Endodermal cell (in vitro differentiated cells): ENCODE data around the gene CDH23. TPM values are rescaled to one million over a fixed set of nuclear protein-coding genes. Genes with fewer than 3 reads are reported as not detected.

Experiments used
- DNase-seq: peaks from one replicate; pipeline ENCODE4 v3.0.0-alpha.2; 2017
- H3K27ac ChIP-seq: 2 replicates; pipeline ENCODE4 v1.5.1; 2013; ENCODE audit warnings: mild to moderate bottlenecking, low read depth, low read length, moderate library complexity
- H3K27me3 ChIP-seq: 2 replicates; pipeline ENCODE4 v1.6.1; 2013; ENCODE audit warnings: mild to moderate bottlenecking, low read length, moderate library complexity; ENCODE audit not compliant: insufficient read depth, control insufficient read depth, poor library complexity, severe bottlenecking
- H3K36me3 ChIP-seq: 2 replicates; pipeline ENCODE4 v1.7.0; 2013; ENCODE audit warnings: mild to moderate bottlenecking, low read length, moderate library complexity; ENCODE audit not compliant: control insufficient read depth, insufficient read depth
- H3K4me1 ChIP-seq: one replicate; pipeline ENCODE4 v1.7.0; 2013; ENCODE audit warnings: low read length; ENCODE audit not compliant: control insufficient read depth, insufficient read depth
- H3K4me3 ChIP-seq: 2 replicates; pipeline ENCODE4 v1.5.1; 2013; ENCODE audit warnings: mild to moderate bottlenecking, low read length, moderate library complexity
- H3K9ac ChIP-seq: 2 replicates; pipeline ENCODE4 v1.6.1; 2013; ENCODE audit warnings: mild to moderate bottlenecking, low read length, moderate library complexity; ENCODE audit not compliant: poor library complexity, severe bottlenecking; ENCODE audit errors: extremely low read depth
- H3K9me3 ChIP-seq: 2 replicates; pipeline ENCODE4 v1.6.1; 2013; ENCODE audit warnings: mild to moderate bottlenecking, low read length, moderate library complexity; ENCODE audit not compliant: control insufficient read depth
- H3K27ac Mint-ChIP-seq: 2 replicates; pipeline ENCODE4 v1.8.0; 2020; ENCODE audit warnings: mixed read lengths
- H3K27me3 Mint-ChIP-seq: 2 replicates; pipeline ENCODE4 v1.8.0; 2021; ENCODE audit warnings: mild to moderate bottlenecking, mixed read lengths; ENCODE audit not compliant: insufficient read depth
- H3K36me3 Mint-ChIP-seq: 2 replicates; pipeline ENCODE4 v1.8.0; 2020; ENCODE audit warnings: low read depth, mixed read lengths
- H3K4me1 Mint-ChIP-seq: 2 replicates; pipeline ENCODE4 v1.8.0; 2020; ENCODE audit warnings: mixed read lengths
- H3K4me3 Mint-ChIP-seq: 2 replicates; pipeline ENCODE4 v1.8.0; 2020; ENCODE audit warnings: mild to moderate bottlenecking, moderate library complexity, mixed read lengths
- H3K9me3 Mint-ChIP-seq: 2 replicates; pipeline ENCODE4 v1.8.0; 2020; ENCODE audit warnings: mild to moderate bottlenecking, mixed read lengths
- WGBS, 2 experiments: methylation state at CpG; one replicate each; pipeline versions ENCODE4 v1.1.5 to v1.1.7; 2013; ENCODE audit warnings: missing lambda C conversion rate in 2 of 2, mixed read lengths in 1 of 2; ENCODE audit not compliant: insufficient coverage in 1 of 2, insufficient read length in 1 of 2; 5-methylcytosine and 5-hydroxymethylcytosine counted together
- total RNA-seq, 2 donors: library from RNA; stranded (reverse); fragmentation: NEBNext Ultra II Directional in 1 of 2; extraction: Animal tissue kit (Norgen Biotek cat#: 25700) in 1 of 2; gene quantifications; 2 replicates in 1 of 2; 3 replicates in 1 of 2; pipeline ENCODE4 v1.2.1, GENCODE V29; 2021
- TF ChIP-seq, protein P1 (sequence below): fragments of 200-600 bp; sonication (generic); conservative IDR thresholded peaks from 2 replicates; pipeline ENCODE4 v1.5.0; 2021; ENCODE audit warnings: antibody characterized with exemption, mild to moderate bottlenecking

CDH23 gene
- total RNA-seq, 2 donors from 2014 or later: 2.1 to 4.2 TPM

DNA sequence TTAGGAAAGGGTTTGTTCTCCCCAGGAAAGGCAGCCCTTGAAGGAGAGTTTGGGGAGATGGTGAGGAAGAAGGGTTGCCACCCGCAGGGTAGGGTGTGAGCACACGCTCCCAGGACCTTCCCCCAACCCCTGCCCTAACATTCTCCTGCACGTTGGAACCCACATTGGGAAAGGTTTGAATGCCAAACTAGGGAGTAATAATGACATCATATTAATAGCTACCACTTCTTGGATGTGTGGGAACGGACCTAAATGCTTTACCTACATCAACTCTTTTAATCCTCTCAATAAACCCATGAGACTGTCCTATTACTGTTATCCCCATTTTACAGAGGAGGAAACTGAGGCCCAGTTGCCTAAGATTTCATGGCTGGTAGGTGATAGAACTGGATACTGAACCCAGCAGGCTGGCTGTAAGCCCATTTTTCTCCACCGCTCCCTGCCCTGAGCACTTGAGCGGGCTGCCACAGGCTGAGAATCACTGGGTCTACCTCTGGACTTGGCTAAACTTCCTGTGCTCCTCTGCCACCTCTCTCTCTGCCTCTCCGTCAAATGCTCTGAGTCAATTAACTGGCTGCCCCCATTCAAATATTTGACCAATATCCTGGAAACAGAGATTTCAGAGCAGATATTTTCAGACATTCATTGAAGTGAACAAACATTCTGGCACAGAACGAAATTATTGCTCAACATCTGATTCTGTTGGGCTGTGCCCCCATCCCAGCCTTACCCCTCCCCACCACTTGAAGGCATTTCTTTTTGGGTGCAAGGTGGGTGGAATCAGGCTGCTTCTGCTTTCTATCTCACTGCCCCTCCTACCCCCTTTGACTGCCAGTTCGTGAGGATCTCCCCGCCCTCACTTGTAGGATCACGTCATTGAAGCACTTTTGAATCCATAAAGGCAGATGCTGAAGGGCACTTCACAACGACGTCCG lies 193.2 kb downstream of the CDH23 start:
- Mint-ChIP-seq H3K9me3 (no peaks in the 10 kb centered on the region), H3K4me3 (no peak overlapping the region), H3K27me3 (peaks cover 2% of the 10 kb centered on the region), H3K4me1 (peaks cover 4% of the 10 kb centered on the region), H3K36me3 (no peaks in the 10 kb centered on the region), H3K27ac (no peak overlapping the region)
- no peaks in the 10 kb centered on the region for H3K27me3 ChIP-seq
- TF ChIP-seq, protein P1, sequence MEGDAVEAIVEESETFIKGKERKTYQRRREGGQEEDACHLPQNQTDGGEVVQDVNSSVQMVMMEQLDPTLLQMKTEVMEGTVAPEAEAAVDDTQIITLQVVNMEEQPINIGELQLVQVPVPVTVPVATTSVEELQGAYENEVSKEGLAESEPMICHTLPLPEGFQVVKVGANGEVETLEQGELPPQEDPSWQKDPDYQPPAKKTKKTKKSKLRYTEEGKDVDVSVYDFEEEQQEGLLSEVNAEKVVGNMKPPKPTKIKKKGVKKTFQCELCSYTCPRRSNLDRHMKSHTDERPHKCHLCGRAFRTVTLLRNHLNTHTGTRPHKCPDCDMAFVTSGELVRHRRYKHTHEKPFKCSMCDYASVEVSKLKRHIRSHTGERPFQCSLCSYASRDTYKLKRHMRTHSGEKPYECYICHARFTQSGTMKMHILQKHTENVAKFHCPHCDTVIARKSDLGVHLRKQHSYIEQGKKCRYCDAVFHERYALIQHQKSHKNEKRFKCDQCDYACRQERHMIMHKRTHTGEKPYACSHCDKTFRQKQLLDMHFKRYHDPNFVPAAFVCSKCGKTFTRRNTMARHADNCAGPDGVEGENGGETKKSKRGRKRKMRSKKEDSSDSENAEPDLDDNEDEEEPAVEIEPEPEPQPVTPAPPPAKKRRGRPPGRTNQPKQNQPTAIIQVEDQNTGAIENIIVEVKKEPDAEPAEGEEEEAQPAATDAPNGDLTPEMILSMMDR: no peak
- no peak overlapping the region for H3K4me3 ChIP-seq
- WGBS, 2 experiments: 85 to 86% methylated on average over 10 to 14 of the region's 14 CpGs
- no peaks in the 10 kb centered on the region for H3K36me3 ChIP-seq
- DNase-seq: no peak
- H3K9ac ChIP-seq: no peak overlapping the region
- no peaks in the 10 kb centered on the region for H3K4me1 ChIP-seq
- H3K9me3 ChIP-seq: no peaks in the 10 kb centered on the region
- H3K27ac ChIP-seq: no peak overlapping the region

- Mint-ChIP-seq H3K9me3 (no peaks in the 10 kb centered on the region), H3K4me1 (peaks cover 4% of the 10 kb centered on the region), H3K36me3 (no peaks in the 10 kb centered on the region), H3K27ac (no peak overlapping the region), H3K27me3 (peaks cover 2% of the 10 kb centered on the region), H3K4me3 (no peak overlapping the region)
- no peaks in the 10 kb centered on the region for H3K36me3 ChIP-seq
- H3K9ac ChIP-seq: no peak overlapping the region
- H3K27me3 ChIP-seq: no peaks in the 10 kb centered on the region
- no peak overlapping the region for H3K4me3 ChIP-seq
- TF ChIP-seq, protein P1: no peak
- H3K9me3 ChIP-seq: no peaks in the 10 kb centered on the region
- WGBS, 2 experiments: 78 to 89% methylated on average over 7 to 10 of the region's 10 CpGs
- DNase-seq: peak; percentile 73
- no peaks in the 10 kb centered on the region for H3K4me1 ChIP-seq
- H3K27ac ChIP-seq: no peak overlapping the region
These were observed 194.1 kb downstream of the CDH23 start for GRCh38 chr10:71590781-71591350.

GRCh38 chr10:71594934-71595571 lies 198.3 kb downstream of the CDH23 start:
- H3K4me3 Mint-ChIP-seq: no peak overlapping the region
- no peak overlapping the region for H3K4me3 ChIP-seq
- H3K27ac ChIP-seq: no peak overlapping the region
- no peaks in the 10 kb centered on the region for H3K36me3 ChIP-seq
- DNase-seq: no peak
- H3K27ac Mint-ChIP-seq: no peak overlapping the region
- no peaks in the 10 kb centered on the region for H3K36me3 Mint-ChIP-seq
- H3K9me3 Mint-ChIP-seq: no peaks in the 10 kb centered on the region
- H3K9ac ChIP-seq: no peak overlapping the region
- peaks cover 2% of the 10 kb centered on the region for H3K27me3 Mint-ChIP-seq
- no peaks in the 10 kb centered on the region for H3K27me3 ChIP-seq
- WGBS, 2 experiments: 93% methylated on average over 6 to 8 of the region's 8 CpGs
- H3K9me3 ChIP-seq: no peaks in the 10 kb centered on the region
- no peaks in the 10 kb centered on the region for H3K4me1 ChIP-seq
- H3K4me1 Mint-ChIP-seq: peaks cover 4% of the 10 kb centered on the region
- TF ChIP-seq, protein P1: no peak
